Hepatocyte (in vitro differentiated cells): ENCODE results near the gene KRTAP5-4. TPM values are rescaled to one million over a fixed set of nuclear protein-coding genes. Genes with fewer than 3 reads are reported as not detected.

Experiments
- DNase-seq: peaks from one replicate; pipeline ENCODE4 v3.0.0-alpha.2; 2016; ENCODE audit warnings: low spot score
- H2AFZ ChIP-seq: fragments of 200-600 bp; sonication (generic); 2 replicates; pipeline ENCODE4 v1.6.0; 2016; ENCODE audit warnings: antibody characterized with exemption, mild to moderate bottlenecking
- H3K27ac ChIP-seq: fragments of 200-600 bp; sonication (generic); 2 replicates; pipeline ENCODE4 v1.5.1; 2016; ENCODE audit warnings: mild to moderate bottlenecking
- H3K27me3 ChIP-seq: fragments of 200-600 bp; sonication (generic); 2 replicates; pipeline ENCODE4 v1.6.1; 2016
- H3K36me3 ChIP-seq: fragments of 200-600 bp; sonication (generic); replicated peaks from 2 replicates; pipeline ENCODE4 v1.5.1; 2016; ENCODE audit warnings: low read depth; ENCODE audit not compliant: insufficient read depth
- H3K4me1 ChIP-seq: fragments of 200-600 bp; sonication (generic); 2 replicates; pipeline ENCODE4 v1.5.1; 2016; ENCODE audit warnings: mild to moderate bottlenecking, moderate library complexity; ENCODE audit not compliant: insufficient read depth
- H3K4me2 ChIP-seq: fragments of 200-600 bp; sonication (generic); 2 replicates; pipeline ENCODE4 v1.6.0; 2016
- H3K4me3 ChIP-seq: fragments of 200-600 bp; sonication (generic); 2 replicates; pipeline ENCODE4 v1.5.1; 2016; ENCODE audit warnings: mild to moderate bottlenecking
- H3K79me2 ChIP-seq: fragments of 200-600 bp; sonication (generic); 2 replicates; pipeline ENCODE4 v1.6.0; 2017; ENCODE audit warnings: mild to moderate bottlenecking
- H3K9me2 ChIP-seq: fragments of 200-600 bp; sonication (generic); replicated peaks from 2 replicates; pipeline ENCODE4 v1.6.0; 2017; ENCODE audit warnings: mild to moderate bottlenecking; ENCODE audit not compliant: insufficient read depth
- H3K9me3 ChIP-seq: fragments of 200-600 bp; sonication (generic); 2 replicates; pipeline ENCODE4 v1.5.1; 2016; ENCODE audit warnings: low read depth, mild to moderate bottlenecking
- H4K20me1 ChIP-seq: fragments of 200-600 bp; sonication (generic); 2 replicates; pipeline ENCODE4 v1.6.0; 2016; ENCODE audit warnings: mild to moderate bottlenecking; ENCODE audit not compliant: insufficient read depth, poor library complexity, severe bottlenecking
- EZH2 ChIP-seq: fragments of 200-600 bp; sonication (generic); IDR thresholded peaks from 2 replicates; pipeline ENCODE4 v1.6.1; 2016; ENCODE audit warnings: antibody characterized with exemption, mild to moderate bottlenecking, borderline replicate concordance
- EZH2phosphoT487 ChIP-seq: fragments of 200-600 bp; sonication (generic); IDR thresholded peaks from one replicate; pipeline ENCODE4 v1.6.1; 2018; ENCODE audit warnings: antibody characterized with exemption, mild to moderate bottlenecking, low read depth, moderate library complexity; ENCODE audit not compliant: unreplicated experiment, severe bottlenecking
- WGBS: methylation state at CpG from one replicate; pipeline ENCODE4 v1.1.6; 2016; ENCODE audit warnings: low lambda C conversion rate; ENCODE audit errors: missing lambda C conversion rate; 5-methylcytosine and 5-hydroxymethylcytosine counted together
- polyA plus RNA-seq: library from polyadenylated mRNA; unstranded; fragments of >200 nt; fragmentation: Nextera tagmentation; extraction: Ambion mirVana; gene quantifications from 2 replicates; pipeline ENCODE4 v1.2.1, GENCODE V29; 2016
- total RNA-seq: library from RNA; depleted of rRNA; stranded (reverse); fragments of >200 nt; gene quantifications from 2 replicates; pipeline ENCODE4 v1.2.3, GENCODE V29; 2014
- TF ChIP-seq, protein P1 (sequence below): fragments of 200-600 bp; sonication (generic); IDR thresholded peaks from 2 replicates; pipeline ENCODE4 v1.5.1; 2016; ENCODE audit warnings: antibody characterized with exemption, mild to moderate bottlenecking; ENCODE audit not compliant: poor library complexity

KRTAP5-4 gene
- total and polyA plus RNA-seq, 2 experiments from 2014 or later: not detected

DNA sequence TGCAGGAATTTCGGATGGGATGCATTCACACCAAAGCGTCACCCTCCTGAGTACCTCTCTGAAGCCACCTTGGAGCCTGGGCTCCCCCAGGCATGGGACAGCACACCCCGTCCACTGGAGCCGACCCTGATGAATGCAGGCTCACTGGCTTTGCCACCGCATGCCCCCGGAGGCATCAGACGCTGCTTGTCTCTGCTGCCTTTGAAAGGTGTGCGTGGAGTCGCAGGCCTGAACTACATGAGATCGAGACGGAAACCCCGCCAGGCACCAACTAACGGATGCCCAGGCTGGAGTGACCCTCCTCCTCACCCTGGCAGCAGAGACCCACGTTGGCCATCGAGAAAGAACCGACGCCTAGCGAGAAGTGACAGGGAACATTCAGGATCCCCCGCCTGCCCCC, 30.1 kb upstream of the KRTAP5-4 start:
- DNase-seq: no peak
- Histone ChIP-seq H3K4me3 (no peak overlapping the region), H3K4me2 (no peak overlapping the region), H3K36me3 (no peaks in the 10 kb centered on the region), H3K79me2 (no peaks in the 10 kb centered on the region), H3K27me3 (no peaks in the 10 kb centered on the region), H3K9me2 (no peaks in the 10 kb centered on the region), H3K9me3 (no peaks in the 10 kb centered on the region), H2AFZ (no peak overlapping the region), H4K20me1 (no peaks in the 10 kb centered on the region), H3K27ac (no peak overlapping the region), H3K4me1 (peaks cover 43% of the 10 kb centered on the region)
- TF ChIP-seq, protein P1, sequence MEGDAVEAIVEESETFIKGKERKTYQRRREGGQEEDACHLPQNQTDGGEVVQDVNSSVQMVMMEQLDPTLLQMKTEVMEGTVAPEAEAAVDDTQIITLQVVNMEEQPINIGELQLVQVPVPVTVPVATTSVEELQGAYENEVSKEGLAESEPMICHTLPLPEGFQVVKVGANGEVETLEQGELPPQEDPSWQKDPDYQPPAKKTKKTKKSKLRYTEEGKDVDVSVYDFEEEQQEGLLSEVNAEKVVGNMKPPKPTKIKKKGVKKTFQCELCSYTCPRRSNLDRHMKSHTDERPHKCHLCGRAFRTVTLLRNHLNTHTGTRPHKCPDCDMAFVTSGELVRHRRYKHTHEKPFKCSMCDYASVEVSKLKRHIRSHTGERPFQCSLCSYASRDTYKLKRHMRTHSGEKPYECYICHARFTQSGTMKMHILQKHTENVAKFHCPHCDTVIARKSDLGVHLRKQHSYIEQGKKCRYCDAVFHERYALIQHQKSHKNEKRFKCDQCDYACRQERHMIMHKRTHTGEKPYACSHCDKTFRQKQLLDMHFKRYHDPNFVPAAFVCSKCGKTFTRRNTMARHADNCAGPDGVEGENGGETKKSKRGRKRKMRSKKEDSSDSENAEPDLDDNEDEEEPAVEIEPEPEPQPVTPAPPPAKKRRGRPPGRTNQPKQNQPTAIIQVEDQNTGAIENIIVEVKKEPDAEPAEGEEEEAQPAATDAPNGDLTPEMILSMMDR: no peak
- TF ChIP-seq EZH2phosphoT487 (no peak), EZH2 (no peak)
- 85% methylated on average over 19 of the region's 19 CpGs for WGBS

DNA sequence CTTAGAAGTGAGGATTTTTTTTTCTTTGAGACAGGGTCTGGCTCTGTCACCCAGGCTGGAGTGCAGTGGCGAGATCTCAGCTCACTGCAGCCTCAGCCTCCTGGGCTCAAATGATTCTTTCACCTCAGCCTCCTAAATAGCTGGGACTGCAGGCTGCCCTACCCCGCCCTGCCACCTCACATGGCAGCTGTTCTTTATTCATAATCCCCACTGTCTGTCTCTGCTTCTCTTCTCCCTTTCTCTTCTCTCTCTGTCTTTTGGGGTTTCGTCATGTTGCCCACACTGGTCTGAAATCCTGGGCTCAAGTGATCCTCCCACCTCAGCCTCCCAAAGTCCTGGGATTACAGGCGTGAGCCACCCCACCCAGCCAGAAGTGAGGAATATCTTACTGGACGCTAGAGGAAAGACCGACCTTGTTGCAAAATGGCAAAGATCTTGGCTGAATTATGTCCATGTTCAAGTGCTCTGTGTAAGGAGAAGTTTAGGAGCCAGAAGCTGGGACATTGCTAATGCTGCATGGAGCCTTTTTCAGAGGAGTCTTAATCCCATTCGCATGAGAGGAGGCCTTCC, 29.6 kb upstream of the KRTAP5-4 start:
- H3K27ac ChIP-seq: no peak overlapping the region
- no peaks in the 10 kb centered on the region for H3K9me3 ChIP-seq
- TF ChIP-seq EZH2phosphoT487: no peak
- TF ChIP-seq, protein P1: no peak
- no peak for TF ChIP-seq EZH2
- H2AFZ ChIP-seq: no peak overlapping the region
- H3K27me3 ChIP-seq: no peaks in the 10 kb centered on the region
- H3K79me2 ChIP-seq: no peaks in the 10 kb centered on the region
- H3K9me2 ChIP-seq: no peaks in the 10 kb centered on the region
- H3K4me2 ChIP-seq: no peak overlapping the region
- H4K20me1 ChIP-seq: no peaks in the 10 kb centered on the region
- WGBS: 76% methylated on average over 7 of the region's 7 CpGs
- H3K36me3 ChIP-seq: no peaks in the 10 kb centered on the region
- H3K4me1 ChIP-seq: peaks cover 43% of the 10 kb centered on the region
- no peak for DNase-seq
- no peak overlapping the region for H3K4me3 ChIP-seq

DNA sequence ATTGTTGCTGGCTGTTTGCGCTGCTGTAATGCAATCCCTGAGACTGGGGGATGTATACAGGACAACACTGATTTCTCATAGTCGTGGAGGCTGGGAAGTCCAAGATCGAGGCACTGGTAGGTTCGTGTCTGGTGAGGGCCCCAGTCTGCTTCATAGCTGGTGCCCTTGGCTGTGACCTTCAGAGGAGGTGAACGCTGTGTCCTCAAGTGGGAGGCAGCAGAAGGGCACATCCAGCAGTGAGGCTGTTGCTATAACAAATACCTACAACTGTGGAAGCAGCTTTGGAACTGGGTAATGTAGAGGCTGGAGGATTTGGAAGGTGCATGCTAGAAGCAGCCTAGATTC, 29.0 kb upstream of the KRTAP5-4 start:
- no peaks in the 10 kb centered on the region for H3K9me3 ChIP-seq
- WGBS: 86% methylated on average over 5 of the region's 5 CpGs
- H3K4me2 ChIP-seq: no peak overlapping the region
- no peaks in the 10 kb centered on the region for H4K20me1 ChIP-seq
- H3K4me3 ChIP-seq: no peak overlapping the region
- no peak for TF ChIP-seq EZH2
- no peak for TF ChIP-seq EZH2phosphoT487
- TF ChIP-seq, protein P1: no peak
- H3K27me3 ChIP-seq: no peaks in the 10 kb centered on the region
- no peaks in the 10 kb centered on the region for H3K79me2 ChIP-seq
- no peaks in the 10 kb centered on the region for H3K9me2 ChIP-seq
- no peak overlapping the region for H2AFZ ChIP-seq
- no peaks in the 10 kb centered on the region for H3K36me3 ChIP-seq
- peaks cover 39% of the 10 kb centered on the region for H3K4me1 ChIP-seq
- no peak for DNase-seq
- no peak overlapping the region for H3K27ac ChIP-seq
